Naive thymus-derived CD4-positive, alpha-beta T cell (primary cell): ENCODE data around the gene SMCHD1. TPM values are rescaled to one million over a fixed set of nuclear protein-coding genes. Genes with fewer than 3 reads are reported as not detected.

Source experiments
- ATAC-seq: fragments of 150-1000 bp; cut with Tn5 transposase; 2 replicates; pipeline ENCODE4 v1.10.0; 2021; ENCODE audit warnings: mild to moderate bottlenecking, moderate library complexity
- CTCF ChIA-PET: fragments of 350-600 bp; sonication (Branson Sonifier 250); formaldehyde crosslinking; loops from one replicate; lab custom pipeline; 2021; ENCODE audit warnings: antibody characterized with exemption; lab: Charles Lee
- POLR2A ChIA-PET: fragments of 350-600 bp; sonication (Branson Sonifier 250); formaldehyde crosslinking; loops from one replicate; lab custom pipeline; 2021; ENCODE audit warnings: antibody characterized with exemption, inconsistent platforms; lab: Charles Lee
- DNase-seq, 9 donors: peaks; one replicate each; pipeline versions ENCODE4 v3.0.0 to v3.0.0-alpha.2; 2020 to 2022; ENCODE audit warnings: mixed read lengths in 1 of 9
- H3K27ac ChIP-seq: one replicate; pipeline ENCODE4 v1.7.0; 2013; ENCODE audit warnings: mild to moderate bottlenecking, low read depth, low read length, moderate library complexity
- H3K27me3 ChIP-seq, 2 donors: one replicate each; pipeline ENCODE4 v1.7.0; 2013; ENCODE audit warnings: low read length in 2 of 2, mild to moderate bottlenecking in 2 of 2, moderate library complexity in 2 of 2; ENCODE audit not compliant: control insufficient read depth in 2 of 2, insufficient read depth in 2 of 2
- H3K36me3 ChIP-seq, 3 experiments: 1 replicate in 2 of 3; 2 replicates in 1 of 3; pipeline ENCODE4 v1.7.0; 2013; ENCODE audit warnings: low read length in 3 of 3, mild to moderate bottlenecking in 3 of 3, moderate library complexity in 1 of 3; ENCODE audit not compliant: insufficient read depth in 3 of 3, control insufficient read depth in 2 of 3
- H3K4me1 ChIP-seq, 2 donors: one replicate each; pipeline ENCODE4 v1.7.0; 2013; ENCODE audit warnings: low read length in 2 of 2, mild to moderate bottlenecking in 2 of 2, moderate library complexity in 1 of 2; ENCODE audit not compliant: control insufficient read depth in 2 of 2, insufficient read depth in 2 of 2
- H3K4me3 ChIP-seq: 2 replicates; pipeline ENCODE4 v1.7.0; 2013; ENCODE audit warnings: mild to moderate bottlenecking, low read length
- H3K9me3 ChIP-seq, 3 experiments: 1 replicate in 2 of 3; 2 replicates in 1 of 3; pipeline ENCODE4 v1.7.0; 2013; ENCODE audit warnings: low read length in 3 of 3; ENCODE audit not compliant: control insufficient read depth in 2 of 3
- H3K27ac Mint-ChIP-seq, 9 donors: one replicate each; pipeline ENCODE4 v1.8.0; 2020 to 2022; ENCODE audit warnings: mixed read lengths in 9 of 9, mild to moderate bottlenecking in 8 of 9, moderate library complexity in 5 of 9, inconsistent platforms in 2 of 9
- H3K27me3 Mint-ChIP-seq, 5 donors: one replicate each; pipeline ENCODE4 v1.8.0; 2021 to 2022; ENCODE audit warnings: mixed read lengths in 5 of 5, mild to moderate bottlenecking in 1 of 5
- H3K36me3 Mint-ChIP-seq, 5 donors: one replicate each; pipeline ENCODE4 v1.8.0; 2020 to 2022; ENCODE audit warnings: mixed read lengths in 5 of 5, mild to moderate bottlenecking in 3 of 5, inconsistent platforms in 1 of 5
- H3K4me1 Mint-ChIP-seq, 7 donors: one replicate each; pipeline ENCODE4 v1.8.0; 2020 to 2022; ENCODE audit warnings: mixed read lengths in 7 of 7, mild to moderate bottlenecking in 3 of 7, inconsistent platforms in 1 of 7
- H3K4me3 Mint-ChIP-seq, 10 donors: one replicate each; pipeline ENCODE4 v1.8.0; 2020 to 2022; ENCODE audit warnings: mild to moderate bottlenecking in 10 of 10, mixed read lengths in 10 of 10, moderate library complexity in 6 of 10, inconsistent platforms in 2 of 10
- H3K9me3 Mint-ChIP-seq, 11 donors: one replicate each; pipeline ENCODE4 v1.8.0; 2020 to 2022; ENCODE audit warnings: mixed read lengths in 11 of 11, mild to moderate bottlenecking in 4 of 11, inconsistent platforms in 1 of 11, moderate library complexity in 1 of 11
- intact Hi-C, 2 donors: fragments of 100-400 bp; cut with micrococcal nuclease; formaldehyde crosslinking; loops; one replicate each; pipeline ENCODE4 v1.15.1; 2023
- polyA plus RNA-seq, 2 donors: library from polyadenylated mRNA; unstranded; fragments of 300-500 nt; fragmentation: Illumina TruSeq; gene quantifications; one replicate each; pipeline ENCODE4 v1.2.3, GENCODE V29; 2021
- total RNA-seq, 6 experiments: library from RNA in 5 of 6; stranded (reverse) in 5 of 6; gene quantifications; 1 replicate in 5 of 6; 2 replicates in 1 of 6; pipeline ENCODE4 v1.2.3 and lab custom pipeline; 2021 to 2026

Gene SMCHD1
- total RNA-seq, result 100 to 1,000 TPM; 181 to 305 (median 236) TPM
- polyA plus RNA-seq, result 10 to 100 TPM; 41.4 to 51.5 TPM
- total RNA-seq (lab: John Stamatoyannopoulos, UW), result 801 reads per million, percentile 99 among the genes with 10 or more reads in this experiment

- CTCF ChIA-PET, result interaction anchor here (0.6 to 2.3 kb wide), 9 partner anchors 9 to 109 kb away, joined by 3 to 20 read pairs (median 4); no protein-coding TSS in a partner anchor
- Mint-ChIP-seq H3K4me1 (peaks cover 23 to 66% (median 50%) of the 10 kb centered on the region in 7 donors), H3K4me3 (peak within 1 kb of the TSS; percentile 91 to 99 (median 95)), H3K27ac (peak within 1 kb of the TSS; percentile 91 to 99 (median 96)), H3K27me3 (no peaks in the 10 kb centered on the region), H3K9me3 (no peaks in the 10 kb centered on the region), H3K36me3 (peaks cover 0 to 18% (median 5%) of the 10 kb centered on the region in 5 donors)
- ATAC-seq (peak; percentile 88), DNase-seq (peak; percentile 83 to 95 (median 90))
- Histone ChIP-seq H3K27ac (peak within 1 kb of the TSS; percentile 100), H3K4me3 (peak within 1 kb of the TSS; percentile 97), H3K36me3 (peaks cover under 1 to 14% (median 3%) of the 10 kb centered on the region in 3 experiments), H3K9me3 (no peaks in the 10 kb centered on the region), H3K4me1 (peaks cover 23 to 38% of the 10 kb centered on the region in 2 donors), H3K27me3 (no peaks in the 10 kb centered on the region)
- intact Hi-C loops, result loop anchor here (1.0 to 5.0 kb wide), 15 partner anchors 14 to 1843 kb away; partner anchors contain the start of genes METTL4 (in 2 of the 2), MYL12A (in 2 of the 2), NDC80 (in 2 of the 2) and LPIN2 (in 1 of the 2)
- POLR2A ChIA-PET, result interaction anchor here (0.6 to 6.3 kb wide), 46 partner anchors 10 to 938 kb away, joined by 3 to 424 read pairs (median 5); partner anchors contain the start of genes METTL4, MYL12A and NDC80
Measured at GRCh38 chr18:2655178-2655953, at the start of gene SMCHD1. TSS of gene SMCHD1 (plus strand) at chr18:2655726. CDS start at chr18:2656076, 350 bp downstream.

GRCh38 chr18:2606335-2606734, 49.2 kb upstream of the SMCHD1 start:
- peaks cover 28 to 35% of the 10 kb centered on the region in 2 donors for H3K4me1 ChIP-seq

GRCh38 chr18:2609604-2610003, 45.9 kb upstream of the SMCHD1 start:
- H3K4me1 Mint-ChIP-seq, result peaks cover 13 to 66% (median 52%) of the 10 kb centered on the region in 7 donors
- Histone ChIP-seq H3K27ac (no peak overlapping the region), H3K36me3 (no peaks in the 10 kb centered on the region), H3K4me1 (peaks cover 23 to 26% of the 10 kb centered on the region in 2 donors), H3K9me3 (no peaks in the 10 kb centered on the region), H3K27me3 (no peaks in the 10 kb centered on the region), H3K4me3 (no peak overlapping the region)
- H3K9me3 Mint-ChIP-seq, result peaks cover 0 to 2% (median 0%) of the 10 kb centered on the region in 11 donors
- peak overlapping the region in 4 of 9 donors; percentile 5 to 72 (median 68) for H3K27ac Mint-ChIP-seq
- POLR2A ChIA-PET, result interaction anchor here (1.3 to 12.3 kb wide), 4 partner anchors 12 to 46 kb away, joined by 4 to 261 read pairs (median 12); partner anchors contain the start of gene SMCHD1
- ATAC-seq, result no peak
- intact Hi-C loops, result no loop called here
- H3K36me3 Mint-ChIP-seq, result peaks cover 0 to 28% (median 9%) of the 10 kb centered on the region in 5 donors
- no peak for DNase-seq
- CTCF ChIA-PET, result interaction anchor here (0.7 kb wide), 1 partner anchor 47 kb away, joined by 7 read pairs; no protein-coding TSS in a partner anchor
- H3K27me3 Mint-ChIP-seq, result no peaks in the 10 kb centered on the region
- H3K4me3 Mint-ChIP-seq, result peak overlapping the region in 2 of 10 donors; percentile 21 to 31

More at GRCh38 chr18:2606335-2606734, 49.2 kb upstream of the SMCHD1 start:
- ChIA-PET POLR2A (interaction anchor here (1.0 to 12.3 kb wide), 12 partner anchors 12 to 51 kb away, joined by 3 to 261 read pairs (median 10); partner anchors contain the start of genes METTL4, NDC80 and SMCHD1), CTCF (interaction anchor here (1.2 to 3.8 kb wide), 5 partner anchors 17 to 49 kb away, joined by 5 to 22 read pairs (median 9); partner anchors contain the start of genes METTL4, NDC80 and SMCHD1)
- H3K4me3 ChIP-seq, result no peak overlapping the region
- H3K36me3 ChIP-seq, result no peaks in the 10 kb centered on the region
- H3K9me3 ChIP-seq, result no peaks in the 10 kb centered on the region
- DNase-seq (peak in 6 of 9 donors; percentile 42 to 65 (median 53)), ATAC-seq (peak; percentile 73)
- intact Hi-C loops, result no loop called here
- Mint-ChIP-seq H3K4me3 (peak overlapping the region; percentile 16 to 84 (median 70)), H3K27ac (peak overlapping the region; percentile 79 to 94 (median 87)), H3K27me3 (no peaks in the 10 kb centered on the region), H3K9me3 (no peaks in the 10 kb centered on the region), H3K36me3 (peaks cover 0 to 29% (median 0%) of the 10 kb centered on the region in 5 donors), H3K4me1 (peaks cover 22 to 79% (median 64%) of the 10 kb centered on the region in 7 donors)
- H3K27me3 ChIP-seq, result no peaks in the 10 kb centered on the region
- peak overlapping the region; percentile 73 for H3K27ac ChIP-seq

GRCh38 chr18:2610549-2610948, 45.0 kb upstream of the SMCHD1 start:
- Histone ChIP-seq H3K36me3 (no peaks in the 10 kb centered on the region), H3K4me1 (peaks cover 13 to 18% of the 10 kb centered on the region in 2 donors), H3K4me3 (no peak overlapping the region), H3K27me3 (no peaks in the 10 kb centered on the region), H3K9me3 (peaks cover 0 to 8% (median 0%) of the 10 kb centered on the region in 3 experiments), H3K27ac (no peak overlapping the region)
- intact Hi-C loops, result no loop called here
- ATAC-seq (no peak), DNase-seq (no peak)
- Mint-ChIP-seq H3K27me3 (no peaks in the 10 kb centered on the region), H3K4me1 (peaks cover 8 to 57% (median 42%) of the 10 kb centered on the region in 7 donors), H3K9me3 (peaks cover 0 to 8% (median 3%) of the 10 kb centered on the region in 11 donors), H3K4me3 (no peak overlapping the region), H3K36me3 (peaks cover 4 to 37% (median 16%) of the 10 kb centered on the region in 5 donors), H3K27ac (peak overlapping the region in 3 of 9 donors; percentile 3 to 37 (median 8))
- ChIA-PET CTCF (no interaction called here), POLR2A (interaction anchor here (1.2 to 12.3 kb wide), 2 partner anchors 27 to 39 kb away, joined by 3 to 261 read pairs; partner anchors contain the start of genes METTL4 and NDC80)

- H3K4me1 ChIP-seq, result peaks cover 0 to 6% of the 10 kb centered on the region in 2 donors
- Mint-ChIP-seq H3K9me3 (peaks cover 0 to 8% (median 3%) of the 10 kb centered on the region in 11 donors), H3K27me3 (no peaks in the 10 kb centered on the region), H3K4me3 (no peak overlapping the region), H3K36me3 (peaks cover 4 to 46% (median 17%) of the 10 kb centered on the region in 5 donors), H3K4me1 (peaks cover 5 to 42% (median 32%) of the 10 kb centered on the region in 7 donors), H3K27ac (peak overlapping the region in 2 of 9 donors; percentile 11 to 65)
- ATAC-seq, result no peak
- ChIA-PET CTCF (no interaction called here), POLR2A (interaction anchor here (1.2 to 12.3 kb wide), 3 partner anchors 12 to 43 kb away, joined by 3 to 261 read pairs (median 10); partner anchors contain the start of gene SMCHD1)
- intact Hi-C loops, result loop anchor here in 1 of 2 donors (2.0 kb wide), 1 partner anchor 14 kb away; no protein-coding TSS in a partner anchor
- no peak for DNase-seq
- no peaks in the 10 kb centered on the region for H3K36me3 ChIP-seq
- H3K27me3 ChIP-seq, result no peaks in the 10 kb centered on the region
- H3K27ac ChIP-seq, result no peak overlapping the region
- H3K4me3 ChIP-seq, result no peak overlapping the region
- H3K9me3 ChIP-seq, result peaks cover 0 to 8% (median 0%) of the 10 kb centered on the region in 3 experiments
Measured at GRCh38 chr18:2612996-2613395, 42.5 kb upstream of the SMCHD1 start.
